WERI-Rb-1 (cell line): ENCODE data around the gene LRP10.

ENCODE experiments used
- DNase-seq: peaks from one replicate; pipeline ENCODE4 v3.0.0-alpha.2; 2020
- H3K27ac ChIP-seq: fragments of 250-450 bp; sonication (Bioruptor Pico); 2 replicates; pipeline ENCODE4 v1.5.1; 2020; ENCODE audit warnings: mild to moderate bottlenecking, moderate library complexity
- H3K27me3 ChIP-seq: fragments of 250-450 bp; sonication (Bioruptor Pico); 2 replicates; pipeline ENCODE4 v1.5.1; 2021; ENCODE audit warnings: mild to moderate bottlenecking, low read depth, moderate library complexity; ENCODE audit not compliant: insufficient read depth, severe bottlenecking
- H3K36me3 ChIP-seq: fragments of 250-450 bp; sonication (Bioruptor Pico); 2 replicates; pipeline ENCODE4 v1.5.1; 2020; ENCODE audit warnings: mild to moderate bottlenecking, moderate library complexity
- H3K4me3 ChIP-seq: 2 replicates; pipeline ENCODE4 v1.5.1; 2011; ENCODE audit warnings: low read depth, mild to moderate bottlenecking, control low read depth, low read length
- H3K9me3 ChIP-seq: fragments of 250-450 bp; sonication (Bioruptor Pico); 2 replicates; pipeline ENCODE4 v1.5.1; 2021; ENCODE audit warnings: mild to moderate bottlenecking, moderate library complexity; ENCODE audit not compliant: severe bottlenecking
- TF ChIP-seq, protein P1 (sequence below): IDR thresholded peaks from 2 replicates; pipeline ENCODE4 v1.5.1; 2011; ENCODE audit warnings: low read depth, mild to moderate bottlenecking, control low read depth, inconsistent platforms, low read length

The LRP10 gene

DNA sequence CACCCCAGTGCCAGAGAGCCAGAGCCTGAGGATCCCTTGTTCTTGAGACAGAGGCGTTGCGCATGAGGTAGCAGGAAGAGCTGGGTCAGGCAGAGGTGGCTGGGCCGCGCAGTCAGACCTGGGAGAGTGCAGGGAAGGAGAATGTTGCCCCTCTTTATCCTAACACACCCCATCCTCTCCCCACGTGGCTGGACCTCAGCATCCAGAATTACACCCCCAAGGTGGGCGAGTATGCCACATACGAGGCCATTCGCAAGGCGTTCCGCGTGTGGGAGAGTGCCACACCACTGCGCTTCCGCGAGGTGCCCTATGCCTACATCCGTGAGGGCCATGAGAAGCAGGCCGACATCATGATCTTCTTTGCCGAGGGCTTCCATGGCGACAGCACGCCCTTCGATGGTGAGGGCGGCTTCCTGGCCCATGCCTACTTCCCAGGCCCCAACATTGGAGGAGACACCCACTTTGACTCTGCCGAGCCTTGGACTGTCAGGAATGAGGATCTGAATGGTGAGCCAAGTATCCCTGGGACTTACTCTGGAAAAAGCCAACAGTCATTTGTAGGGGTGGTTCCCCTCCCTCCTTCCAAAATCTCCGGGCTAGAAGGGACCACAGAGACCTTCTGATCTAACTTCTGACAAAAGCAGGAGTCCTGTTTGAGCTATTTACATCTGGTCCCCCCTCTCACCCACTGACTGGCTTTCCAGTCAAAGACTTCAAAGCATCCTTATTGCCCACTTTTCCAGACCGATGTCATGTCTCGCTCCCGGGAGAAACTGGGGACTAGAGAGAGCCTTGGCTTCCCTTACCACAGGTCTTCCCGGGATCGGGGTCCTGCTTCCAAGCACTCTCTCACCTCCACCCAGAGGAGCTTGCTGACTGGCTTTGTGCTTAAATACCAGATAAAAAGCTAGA is 29.1 kb upstream of the LRP10 start:
- no peak for DNase-seq
- Histone ChIP-seq H3K27me3 (no peaks in the 10 kb centered on the region), H3K27ac (no peak overlapping the region), H3K36me3 (no peaks in the 10 kb centered on the region), H3K9me3 (no peaks in the 10 kb centered on the region), H3K4me3 (no peak overlapping the region)
- TF ChIP-seq, protein P1, sequence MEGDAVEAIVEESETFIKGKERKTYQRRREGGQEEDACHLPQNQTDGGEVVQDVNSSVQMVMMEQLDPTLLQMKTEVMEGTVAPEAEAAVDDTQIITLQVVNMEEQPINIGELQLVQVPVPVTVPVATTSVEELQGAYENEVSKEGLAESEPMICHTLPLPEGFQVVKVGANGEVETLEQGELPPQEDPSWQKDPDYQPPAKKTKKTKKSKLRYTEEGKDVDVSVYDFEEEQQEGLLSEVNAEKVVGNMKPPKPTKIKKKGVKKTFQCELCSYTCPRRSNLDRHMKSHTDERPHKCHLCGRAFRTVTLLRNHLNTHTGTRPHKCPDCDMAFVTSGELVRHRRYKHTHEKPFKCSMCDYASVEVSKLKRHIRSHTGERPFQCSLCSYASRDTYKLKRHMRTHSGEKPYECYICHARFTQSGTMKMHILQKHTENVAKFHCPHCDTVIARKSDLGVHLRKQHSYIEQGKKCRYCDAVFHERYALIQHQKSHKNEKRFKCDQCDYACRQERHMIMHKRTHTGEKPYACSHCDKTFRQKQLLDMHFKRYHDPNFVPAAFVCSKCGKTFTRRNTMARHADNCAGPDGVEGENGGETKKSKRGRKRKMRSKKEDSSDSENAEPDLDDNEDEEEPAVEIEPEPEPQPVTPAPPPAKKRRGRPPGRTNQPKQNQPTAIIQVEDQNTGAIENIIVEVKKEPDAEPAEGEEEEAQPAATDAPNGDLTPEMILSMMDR = no peak

DNA sequence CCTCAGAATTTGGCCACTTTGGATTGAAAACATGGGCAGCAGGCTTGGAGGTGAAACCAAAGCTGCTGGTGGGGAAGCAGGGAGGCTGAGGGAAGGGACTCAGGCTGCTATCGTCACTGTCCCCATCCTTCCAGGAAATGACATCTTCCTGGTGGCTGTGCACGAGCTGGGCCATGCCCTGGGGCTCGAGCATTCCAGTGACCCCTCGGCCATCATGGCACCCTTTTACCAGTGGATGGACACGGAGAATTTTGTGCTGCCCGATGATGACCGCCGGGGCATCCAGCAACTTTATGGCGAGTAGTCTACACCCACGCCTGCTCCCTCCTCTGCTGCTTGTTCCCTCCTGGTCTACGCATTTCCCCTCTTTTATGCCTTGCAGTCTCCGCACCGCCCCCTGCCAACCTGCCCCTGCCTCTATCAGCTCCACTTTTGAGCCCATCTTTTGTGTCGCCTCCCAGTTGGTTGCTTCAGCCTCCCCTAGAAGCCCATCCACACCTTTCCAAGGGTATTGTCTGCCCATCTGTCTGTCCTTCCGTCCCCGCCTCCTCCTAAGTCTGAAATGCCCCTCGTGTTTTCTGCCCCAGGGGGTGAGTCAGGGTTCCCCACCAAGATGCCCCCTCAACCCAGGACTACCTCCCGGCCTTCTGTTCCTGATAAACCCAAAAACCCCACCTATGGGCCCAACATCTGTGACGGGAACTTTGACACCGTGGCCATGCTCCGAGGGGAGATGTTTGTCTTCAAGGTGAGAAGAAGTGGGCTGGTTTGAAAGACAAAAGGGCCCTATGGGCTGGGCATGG is 28.2 kb upstream of the LRP10 start:
- Histone ChIP-seq H3K27me3 (no peaks in the 10 kb centered on the region), H3K36me3 (no peaks in the 10 kb centered on the region)
- DNase-seq = no peak

DNA sequence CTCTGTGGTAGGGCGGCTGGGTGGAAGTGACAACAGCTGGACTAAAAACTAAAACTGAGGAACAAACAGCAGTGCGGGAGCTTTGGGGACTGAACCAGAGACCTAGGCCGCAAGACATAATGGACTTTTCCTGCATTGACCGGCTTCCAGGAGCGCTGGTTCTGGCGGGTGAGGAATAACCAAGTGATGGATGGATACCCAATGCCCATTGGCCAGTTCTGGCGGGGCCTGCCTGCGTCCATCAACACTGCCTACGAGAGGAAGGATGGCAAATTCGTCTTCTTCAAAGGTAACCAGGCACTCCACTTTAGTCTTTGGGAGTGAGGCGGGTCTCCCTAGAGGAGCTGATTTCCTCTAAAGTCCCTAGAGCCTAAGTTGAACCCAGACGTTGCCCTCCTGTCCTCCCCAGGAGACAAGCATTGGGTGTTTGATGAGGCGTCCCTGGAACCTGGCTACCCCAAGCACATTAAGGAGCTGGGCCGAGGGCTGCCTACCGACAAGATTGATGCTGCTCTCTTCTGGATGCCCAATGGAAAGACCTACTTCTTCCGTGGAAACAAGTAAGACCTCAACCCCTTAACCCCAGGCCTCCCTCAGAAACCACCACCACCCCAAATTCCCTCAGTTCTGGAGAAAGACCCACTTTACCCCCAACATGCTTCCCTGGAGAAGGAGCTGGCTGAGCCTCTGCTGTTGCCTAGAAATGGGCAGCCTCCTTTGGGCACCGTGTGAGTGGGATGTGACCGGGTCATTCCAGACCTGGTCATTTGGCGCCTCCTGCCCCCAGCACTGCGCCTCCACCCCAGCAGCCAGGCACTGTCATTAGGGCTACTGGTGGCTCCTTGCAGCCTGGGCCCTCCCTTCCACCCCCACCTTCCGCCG is 27.1 kb upstream of the LRP10 start:
- Histone ChIP-seq H3K27me3 (no peaks in the 10 kb centered on the region), H3K4me3 (no peak overlapping the region), H3K27ac (no peak overlapping the region), H3K36me3 (no peaks in the 10 kb centered on the region), H3K9me3 (no peaks in the 10 kb centered on the region)
- no peak for DNase-seq
- TF ChIP-seq, protein P1 = no peak

More for the DNA sequence above, 28.2 kb upstream of the LRP10 start:
- TF ChIP-seq, protein P1 = no peak
- H3K27ac ChIP-seq = no peak overlapping the region
- H3K9me3 ChIP-seq = no peaks in the 10 kb centered on the region
- no peak overlapping the region for H3K4me3 ChIP-seq

DNA sequence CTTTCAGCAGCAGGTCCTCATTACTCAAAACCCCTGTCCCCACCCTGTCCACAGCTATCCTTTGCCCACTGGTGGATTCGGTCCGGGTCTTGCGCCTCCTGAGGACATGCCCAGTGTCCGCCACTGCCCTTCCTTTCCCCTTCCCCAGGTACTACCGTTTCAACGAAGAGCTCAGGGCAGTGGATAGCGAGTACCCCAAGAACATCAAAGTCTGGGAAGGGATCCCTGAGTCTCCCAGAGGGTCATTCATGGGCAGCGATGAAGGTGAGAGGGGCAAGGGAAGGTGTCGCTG is 26.5 kb upstream of the LRP10 start:
- TF ChIP-seq, protein P1 = no peak
- H3K27me3 ChIP-seq = no peaks in the 10 kb centered on the region
- no peaks in the 10 kb centered on the region for H3K36me3 ChIP-seq
- H3K4me3 ChIP-seq = no peak overlapping the region
- no peaks in the 10 kb centered on the region for H3K9me3 ChIP-seq
- no peak for DNase-seq
- no peak overlapping the region for H3K27ac ChIP-seq

DNA sequence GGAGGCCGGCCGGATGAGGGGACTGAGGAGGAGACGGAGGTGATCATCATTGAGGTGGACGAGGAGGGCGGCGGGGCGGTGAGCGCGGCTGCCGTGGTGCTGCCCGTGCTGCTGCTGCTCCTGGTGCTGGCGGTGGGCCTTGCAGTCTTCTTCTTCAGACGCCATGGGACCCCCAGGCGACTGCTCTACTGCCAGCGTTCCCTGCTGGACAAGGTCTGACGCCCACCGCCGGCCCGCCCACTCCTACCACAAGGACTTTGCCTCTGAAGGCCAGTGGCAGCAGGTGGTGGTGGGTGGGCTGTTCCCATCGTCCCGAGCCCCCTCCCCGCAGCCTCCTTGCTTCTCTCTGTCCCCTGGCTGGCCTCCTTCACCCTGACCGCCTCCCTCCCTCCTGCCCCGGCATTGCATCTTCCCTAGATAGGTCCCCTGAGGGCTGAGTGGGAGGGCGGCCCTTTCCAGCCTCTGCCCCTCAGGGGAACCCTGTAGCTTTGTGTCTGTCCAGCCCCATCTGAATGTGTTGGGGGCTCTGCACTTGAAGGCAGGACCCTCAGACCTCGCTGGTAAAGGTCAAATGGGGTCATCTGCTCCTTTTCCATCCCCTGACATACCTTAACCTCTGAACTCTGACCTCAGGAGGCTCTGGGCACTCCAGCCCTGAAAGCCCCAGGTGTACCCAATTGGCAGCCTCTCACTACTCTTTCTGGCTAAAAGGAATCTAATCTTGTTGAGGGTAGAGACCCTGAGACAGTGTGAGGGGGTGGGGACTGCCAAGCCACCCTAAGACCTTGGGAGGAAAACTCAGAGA is 25.5 kb upstream of the LRP10 start:
- no peak for DNase-seq
- H3K27ac ChIP-seq = no peak overlapping the region
- H3K27me3 ChIP-seq = no peaks in the 10 kb centered on the region
- H3K36me3 ChIP-seq = no peaks in the 10 kb centered on the region
- H3K4me3 ChIP-seq = no peak overlapping the region
- H3K9me3 ChIP-seq = no peaks in the 10 kb centered on the region
- TF ChIP-seq, protein P1 = no peak
